Uterus (tissue), 4 donors: Measurements from ENCODE around the gene ASIC2. TPM values are rescaled to one million over a fixed set of nuclear protein-coding genes. Genes with fewer than 3 reads are reported as not detected.

Experiments
- DNase-seq, 2 donors: peaks; one replicate each; pipeline ENCODE4 v3.0.0-alpha.2; 2019 to 2020
- H3K27ac ChIP-seq, 2 donors: fragments of 200-600 bp; sonication (generic); 1 replicate in 1 of 2; 2 replicates in 1 of 2; pipeline ENCODE4 v1.5.1; 2016 to 2018
- H3K27me3 ChIP-seq, 2 donors: fragments of 200-600 bp; sonication (generic); one replicate each; pipeline ENCODE4 v1.5.1; 2018 to 2019; ENCODE audit warnings: control low read depth in 1 of 2
- H3K36me3 ChIP-seq, 2 donors: fragments of 200-600 bp; sonication (generic); one replicate each; pipeline ENCODE4 v1.5.1; 2019; ENCODE audit warnings: control low read depth in 1 of 2
- H3K4me1 ChIP-seq, 2 donors: fragments of 200-600 bp; sonication (generic); one replicate each; pipeline ENCODE4 v1.5.1; 2018 to 2019; ENCODE audit warnings: control low read depth in 1 of 2
- H3K4me3 ChIP-seq, 2 donors: fragments of 200-600 bp; sonication (generic); 1 replicate in 1 of 2; 2 replicates in 1 of 2; pipeline ENCODE4 v1.5.1; 2018 to 2019; ENCODE audit warnings: mild to moderate bottlenecking in 1 of 2
- H3K9me3 ChIP-seq, 2 donors: fragments of 200-600 bp; sonication (generic); one replicate each; pipeline ENCODE4 v1.5.1; 2019; ENCODE audit warnings: control low read depth in 1 of 2
- POLR2A ChIP-seq, 2 donors: fragments of 450-650 bp; IDR thresholded peaks; one replicate each; pipeline ENCODE4 v1.6.1; 2016; ENCODE audit warnings: antibody characterized with exemption in 2 of 2, mild to moderate bottlenecking in 1 of 2, moderate library complexity in 1 of 2
- intact Hi-C: fragments of 100-400 bp; cut with DNase I; formaldehyde crosslinking; loops from one replicate; pipeline ENCODE4 v1.15.1; 2023; ENCODE audit warnings: low total_unique reads
- total RNA-seq, 4 donors: library from RNA; depleted of rRNA in 3 of 4; stranded (reverse); fragments of >200 nt in 3 of 4; gene quantifications; one replicate each; pipeline versions ENCODE4 v1.1.0 to v1.2.4, GENCODE V29; 2014 to 2023
- TF ChIP-seq, protein P1 (sequence below), 4 experiments: fragments of 200-600 bp in 2 of 4; fragments of 450-650 bp in 2 of 4; sonication (generic) in 2 of 4; IDR thresholded peaks; one replicate each; pipeline ENCODE4 v1.5.1; 2016 to 2019; ENCODE audit warnings: antibody characterized with exemption in 4 of 4, mild to moderate bottlenecking in 2 of 4, moderate library complexity in 1 of 4
- donor health status: DM: yes; HTN: yes; CAD: no.

ASIC2 gene
- total RNA-seq, 4 donors from 2014 or later, result 1.2 to 1.4 TPM; not detected in 2

DNA sequence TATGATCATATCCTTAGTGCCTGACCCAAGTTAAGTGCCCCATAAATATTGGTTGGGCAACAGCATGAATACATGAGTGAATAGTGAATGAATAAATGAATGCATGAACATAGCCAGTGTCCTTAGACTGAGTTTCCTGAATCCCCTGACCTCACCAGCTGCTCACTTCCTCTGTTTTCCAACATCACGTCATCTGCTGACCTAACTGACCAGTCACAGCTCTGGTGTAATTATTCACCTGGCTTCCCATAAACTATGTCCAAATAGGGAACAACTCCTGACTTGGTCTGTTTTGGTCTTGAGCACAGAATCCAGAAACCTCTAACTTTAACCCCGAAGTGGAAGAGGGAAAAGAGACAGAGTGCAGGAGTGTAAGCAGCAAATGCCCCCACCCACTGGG lies 83.4 kb downstream of the ASIC2 start:
- H3K36me3 ChIP-seq, result no peaks in the 10 kb centered on the region
- no peaks in the 10 kb centered on the region for H3K27me3 ChIP-seq
- no peak overlapping the region for H3K27ac ChIP-seq
- no peaks in the 10 kb centered on the region for H3K4me1 ChIP-seq
- H3K9me3 ChIP-seq, result no peaks in the 10 kb centered on the region
- TF ChIP-seq, protein P1, sequence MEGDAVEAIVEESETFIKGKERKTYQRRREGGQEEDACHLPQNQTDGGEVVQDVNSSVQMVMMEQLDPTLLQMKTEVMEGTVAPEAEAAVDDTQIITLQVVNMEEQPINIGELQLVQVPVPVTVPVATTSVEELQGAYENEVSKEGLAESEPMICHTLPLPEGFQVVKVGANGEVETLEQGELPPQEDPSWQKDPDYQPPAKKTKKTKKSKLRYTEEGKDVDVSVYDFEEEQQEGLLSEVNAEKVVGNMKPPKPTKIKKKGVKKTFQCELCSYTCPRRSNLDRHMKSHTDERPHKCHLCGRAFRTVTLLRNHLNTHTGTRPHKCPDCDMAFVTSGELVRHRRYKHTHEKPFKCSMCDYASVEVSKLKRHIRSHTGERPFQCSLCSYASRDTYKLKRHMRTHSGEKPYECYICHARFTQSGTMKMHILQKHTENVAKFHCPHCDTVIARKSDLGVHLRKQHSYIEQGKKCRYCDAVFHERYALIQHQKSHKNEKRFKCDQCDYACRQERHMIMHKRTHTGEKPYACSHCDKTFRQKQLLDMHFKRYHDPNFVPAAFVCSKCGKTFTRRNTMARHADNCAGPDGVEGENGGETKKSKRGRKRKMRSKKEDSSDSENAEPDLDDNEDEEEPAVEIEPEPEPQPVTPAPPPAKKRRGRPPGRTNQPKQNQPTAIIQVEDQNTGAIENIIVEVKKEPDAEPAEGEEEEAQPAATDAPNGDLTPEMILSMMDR (IDR thresholded peaks at IDR 0.05), result no peak
- no peak for TF ChIP-seq POLR2A (IDR thresholded peaks at IDR 0.05)
- H3K4me3 ChIP-seq, result no peak overlapping the region
- intact Hi-C loops, result no loop called here
- no peak for DNase-seq

- Histone ChIP-seq H3K4me1 (no peaks in the 10 kb centered on the region), H3K9me3 (no peaks in the 10 kb centered on the region), H3K36me3 (no peaks in the 10 kb centered on the region), H3K27me3 (no peaks in the 10 kb centered on the region), H3K4me3 (no peak overlapping the region), H3K27ac (no peak overlapping the region)
- no peak for DNase-seq
- intact Hi-C loops, result no loop called here
- TF ChIP-seq, protein P1 (IDR thresholded peaks at IDR 0.05), result no peak
- TF ChIP-seq POLR2A (IDR thresholded peaks at IDR 0.05), result no peak
Observed at GRCh38 chr17:33207231-33207630, 85.9 kb downstream of the ASIC2 start.

- H3K4me3 ChIP-seq, result no peak overlapping the region
- no peaks in the 10 kb centered on the region for H3K27me3 ChIP-seq
- H3K4me1 ChIP-seq, result no peaks in the 10 kb centered on the region
- TF ChIP-seq, protein P1 (IDR thresholded peaks at IDR 0.05), result no peak
- TF ChIP-seq POLR2A (IDR thresholded peaks at IDR 0.05), result no peak
- H3K27ac ChIP-seq, result no peak overlapping the region
- intact Hi-C loops, result no loop called here
- no peaks in the 10 kb centered on the region for H3K36me3 ChIP-seq
- DNase-seq, result no peak
- no peaks in the 10 kb centered on the region for H3K9me3 ChIP-seq
Observed at GRCh38 chr17:33205552-33205951, 87.5 kb downstream of the ASIC2 start.

GRCh38 chr17:33204701-33205100 lies 88.4 kb downstream of the ASIC2 start:
- Histone ChIP-seq H3K4me1 (no peaks in the 10 kb centered on the region), H3K27me3 (no peaks in the 10 kb centered on the region)

GRCh38 chr17:33204156-33204555 lies 88.9 kb downstream of the ASIC2 start:
- DNase-seq, result no peak
- Histone ChIP-seq H3K27me3 (no peaks in the 10 kb centered on the region), H3K4me3 (no peak overlapping the region), H3K27ac (no peak overlapping the region), H3K9me3 (no peaks in the 10 kb centered on the region), H3K36me3 (no peaks in the 10 kb centered on the region), H3K4me1 (no peaks in the 10 kb centered on the region)
- intact Hi-C loops, result no loop called here
- TF ChIP-seq, protein P1 (IDR thresholded peaks at IDR 0.05), result no peak
- TF ChIP-seq POLR2A (IDR thresholded peaks at IDR 0.05), result no peak

More at GRCh38 chr17:33204701-33205100, 88.4 kb downstream of the ASIC2 start:
- Histone ChIP-seq H3K27ac (no peak overlapping the region), H3K36me3 (no peaks in the 10 kb centered on the region), H3K4me3 (no peak overlapping the region), H3K9me3 (no peaks in the 10 kb centered on the region)
- intact Hi-C loops, result no loop called here
- TF ChIP-seq, protein P1 (IDR thresholded peaks at IDR 0.05), result no peak
- TF ChIP-seq POLR2A (IDR thresholded peaks at IDR 0.05), result no peak
- no peak for DNase-seq
